WTC11 (cell line): ENCODE results near the gene TDRD9. TPM values are rescaled to one million over a fixed set of nuclear protein-coding genes. Genes with fewer than 3 reads are reported as not detected.

ENCODE experiments used
- ATAC-seq: fragments of 200-7000 bp; cut with Tn5 transposase; 2 replicates; pipeline ENCODE4 v1.10.0; 2021; ENCODE audit warnings: mild to moderate bottlenecking, moderate library complexity
- CTCF ChIA-PET: fragments of 300-600 bp; sonication (Branson Sonifier 250); formaldehyde crosslinking; loops from one replicate; lab custom pipeline; 2021; ENCODE audit warnings: antibody characterized with exemption; lab: Charles Lee
- POLR2A ChIA-PET: fragments of 350-600 bp; sonication (Branson Sonifier 250); formaldehyde crosslinking; loops from one replicate; lab custom pipeline; 2021; ENCODE audit warnings: antibody characterized with exemption; lab: Charles Lee
- DNase-seq: peaks from one replicate; pipeline ENCODE4 v3.0.0; 2021; ENCODE audit warnings: low spot score
- H3K27ac Mint-ChIP-seq: 2 replicates; pipeline ENCODE4 v1.8.0; 2021; ENCODE audit warnings: mixed read lengths
- H3K27me3 Mint-ChIP-seq: 2 replicates; pipeline ENCODE4 v1.8.0; 2021; ENCODE audit warnings: low read depth, mild to moderate bottlenecking, moderate library complexity, mixed read lengths
- H3K36me3 Mint-ChIP-seq: 2 replicates; pipeline ENCODE4 v1.8.0; 2021; ENCODE audit warnings: mixed read lengths
- H3K4me1 Mint-ChIP-seq: 2 replicates; pipeline ENCODE4 v1.8.0; 2022; ENCODE audit warnings: mixed read lengths
- H3K4me3 Mint-ChIP-seq: 2 replicates; pipeline ENCODE4 v1.8.0; 2021; ENCODE audit warnings: mild to moderate bottlenecking, moderate library complexity, mixed read lengths
- H3K9me3 Mint-ChIP-seq: 2 replicates; pipeline ENCODE4 v1.8.0; 2021; ENCODE audit warnings: mixed read lengths
- ARID4B ChIP-seq: sonication (generic); formaldehyde crosslinking; IDR thresholded peaks from 2 replicates; pipeline ENCODE4 v1.8.0; 2023; ENCODE audit warnings: missing genetic modification reagents, mild to moderate bottlenecking, borderline replicate concordance
- ATF6 ChIP-seq: sonication (generic); formaldehyde crosslinking; IDR thresholded peaks from 2 replicates; pipeline ENCODE4 v1.8.1; 2023; ENCODE audit warnings: mild to moderate bottlenecking, missing genetic modification reagents
- EMX1 ChIP-seq: fragments of 250-450 bp; sonication (Bioruptor Pico); IDR thresholded peaks from 2 replicates; pipeline ENCODE4 v1.8.0; 2021; ENCODE audit warnings: mild to moderate bottlenecking
- KAT7 ChIP-seq: sonication (generic); formaldehyde crosslinking; IDR thresholded peaks from 2 replicates; pipeline ENCODE4 v1.8.1; 2023; ENCODE audit warnings: missing genetic modification reagents, mild to moderate bottlenecking, borderline replicate concordance
- MAX ChIP-seq: sonication (generic); formaldehyde crosslinking; IDR thresholded peaks from 2 replicates; pipeline ENCODE4 v1.8.0; 2022; ENCODE audit warnings: mild to moderate bottlenecking, missing genetic modification reagents
- MYBL2 ChIP-seq: sonication (generic); formaldehyde crosslinking; IDR thresholded peaks from 2 replicates; pipeline ENCODE4 v1.8.1; 2023; ENCODE audit warnings: mild to moderate bottlenecking, moderate library complexity, missing genetic modification reagents
- NFE2L1 ChIP-seq: sonication (generic); formaldehyde crosslinking; IDR thresholded peaks from 2 replicates; pipeline ENCODE4 v1.8.1; 2023; ENCODE audit warnings: missing genetic modification reagents
- TP53 ChIP-seq: sonication (generic); formaldehyde crosslinking; IDR thresholded peaks from 2 replicates; pipeline ENCODE4 v1.8.1; 2023; ENCODE audit warnings: mild to moderate bottlenecking, missing genetic modification reagents
- USF2 ChIP-seq: sonication (generic); formaldehyde crosslinking; IDR thresholded peaks from 2 replicates; pipeline ENCODE4 v1.8.1; 2023; ENCODE audit warnings: mild to moderate bottlenecking, missing genetic modification reagents, moderate library complexity
- ZBTB21 ChIP-seq: sonication (generic); formaldehyde crosslinking; IDR thresholded peaks from 2 replicates; pipeline ENCODE4 v1.8.1; 2023; ENCODE audit warnings: mild to moderate bottlenecking, missing genetic modification reagents, borderline replicate concordance
- ZNF219 ChIP-seq: sonication (generic); formaldehyde crosslinking; IDR thresholded peaks from 2 replicates; pipeline ENCODE4 v1.8.0; 2023; ENCODE audit warnings: missing genetic modification reagents, mild to moderate bottlenecking, borderline replicate concordance
- ZNF263 ChIP-seq: sonication (generic); formaldehyde crosslinking; IDR thresholded peaks from 2 replicates; pipeline ENCODE4 v1.8.1; 2022; ENCODE audit warnings: low read depth, mild to moderate bottlenecking, moderate library complexity, missing genetic modification reagents
- ZNF416 ChIP-seq: fragments of 250-450 bp; sonication (Bioruptor Pico); IDR thresholded peaks from 2 replicates; pipeline ENCODE4 v1.9.0; 2021; ENCODE audit warnings: mild to moderate bottlenecking, inconsistent platforms
- total RNA-seq: library from RNA; stranded (reverse); gene quantifications from 3 replicates; pipeline ENCODE4 v1.2.3, GENCODE V29; 2021
- TF ChIP-seq, protein P1 (sequence below): fragments of 200-600 bp; IDR thresholded peaks from 2 replicates; pipeline ENCODE4 v1.8.0; 2022; ENCODE audit warnings: antibody characterized with exemption
- TF ChIP-seq, protein P2 (sequence below): sonication (generic); formaldehyde crosslinking; IDR thresholded peaks from 2 replicates; pipeline ENCODE4 v1.8.0; 2022; ENCODE audit warnings: mild to moderate bottlenecking, missing genetic modification reagents
- TF ChIP-seq, protein P3 (sequence below): fragments of 250-450 bp; sonication (Bioruptor Pico); IDR thresholded peaks from 2 replicates; pipeline ENCODE4 v1.9.0; 2021; ENCODE audit warnings: mild to moderate bottlenecking
- TF ChIP-seq, protein P4 (sequence below): sonication (generic); formaldehyde crosslinking; IDR thresholded peaks from 2 replicates; pipeline ENCODE4 v1.8.0; 2022; ENCODE audit warnings: missing genetic modification reagents

The TDRD9 gene
- total RNA-seq, 1 experiment from 2014 or later = 0.17 TPM

DNA sequence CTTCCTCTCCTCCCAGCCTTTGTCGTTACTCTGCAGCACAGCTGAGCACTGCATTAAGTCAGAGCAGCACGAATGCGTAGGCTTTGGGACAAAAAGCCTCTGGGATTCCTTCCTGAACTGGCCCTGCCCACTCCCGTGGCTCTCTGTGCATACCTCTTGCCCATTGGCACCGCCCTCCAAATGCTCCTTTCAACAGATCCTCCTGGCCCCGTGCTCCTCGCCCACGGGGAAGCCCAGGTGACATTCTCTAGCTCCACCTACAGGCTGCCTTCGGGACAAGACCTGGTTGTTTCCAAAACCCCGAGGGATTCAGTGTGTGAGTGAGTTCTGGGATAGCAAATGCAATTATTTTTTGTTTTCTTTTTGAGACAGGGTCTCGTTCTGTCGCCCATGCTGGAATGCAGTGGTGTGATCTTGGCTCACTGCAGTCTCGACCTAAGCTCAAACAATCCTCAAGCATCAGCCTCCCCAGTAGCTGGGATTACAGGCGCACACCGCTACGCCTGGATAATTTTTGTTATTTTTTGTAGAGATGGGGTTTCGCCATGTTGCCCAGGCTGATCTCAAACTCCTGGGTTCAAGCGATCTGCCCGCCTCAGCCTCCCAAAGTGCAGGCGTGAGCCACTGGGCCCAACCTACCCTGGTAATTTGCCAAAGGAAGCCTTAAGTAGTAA lies 17.9 kb upstream of the TDRD9 start:
- TF ChIP-seq EMX1 (CRISPR knock-in tag) (no peak), USF2 (CRISPR knock-in tag) (no peak; the same call in 1 of the 2 replicates), ZNF219 (CRISPR knock-in tag) (no peak), ZBTB21 (CRISPR knock-in tag) (peak; percentile 33; the same call in 1 of the 2 replicates), ZNF263 (CRISPR knock-in tag) (peak; percentile 70; the same call in 1 of the 2 replicates), MAX (0 out of 2 replicates have a peak, but pooled peaks have one; percentile 32), ZNF416 (no peak), MYBL2 (CRISPR knock-in tag) (no peak), ARID4B (CRISPR knock-in tag) (no peak), TP53 (no peak), NFE2L1 (CRISPR knock-in tag) (no peak), KAT7 (no peak), ATF6 (CRISPR knock-in tag) (no peak)
- TF ChIP-seq, protein P1, sequence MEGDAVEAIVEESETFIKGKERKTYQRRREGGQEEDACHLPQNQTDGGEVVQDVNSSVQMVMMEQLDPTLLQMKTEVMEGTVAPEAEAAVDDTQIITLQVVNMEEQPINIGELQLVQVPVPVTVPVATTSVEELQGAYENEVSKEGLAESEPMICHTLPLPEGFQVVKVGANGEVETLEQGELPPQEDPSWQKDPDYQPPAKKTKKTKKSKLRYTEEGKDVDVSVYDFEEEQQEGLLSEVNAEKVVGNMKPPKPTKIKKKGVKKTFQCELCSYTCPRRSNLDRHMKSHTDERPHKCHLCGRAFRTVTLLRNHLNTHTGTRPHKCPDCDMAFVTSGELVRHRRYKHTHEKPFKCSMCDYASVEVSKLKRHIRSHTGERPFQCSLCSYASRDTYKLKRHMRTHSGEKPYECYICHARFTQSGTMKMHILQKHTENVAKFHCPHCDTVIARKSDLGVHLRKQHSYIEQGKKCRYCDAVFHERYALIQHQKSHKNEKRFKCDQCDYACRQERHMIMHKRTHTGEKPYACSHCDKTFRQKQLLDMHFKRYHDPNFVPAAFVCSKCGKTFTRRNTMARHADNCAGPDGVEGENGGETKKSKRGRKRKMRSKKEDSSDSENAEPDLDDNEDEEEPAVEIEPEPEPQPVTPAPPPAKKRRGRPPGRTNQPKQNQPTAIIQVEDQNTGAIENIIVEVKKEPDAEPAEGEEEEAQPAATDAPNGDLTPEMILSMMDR = peak; percentile 44
- TF ChIP-seq, protein P2, sequence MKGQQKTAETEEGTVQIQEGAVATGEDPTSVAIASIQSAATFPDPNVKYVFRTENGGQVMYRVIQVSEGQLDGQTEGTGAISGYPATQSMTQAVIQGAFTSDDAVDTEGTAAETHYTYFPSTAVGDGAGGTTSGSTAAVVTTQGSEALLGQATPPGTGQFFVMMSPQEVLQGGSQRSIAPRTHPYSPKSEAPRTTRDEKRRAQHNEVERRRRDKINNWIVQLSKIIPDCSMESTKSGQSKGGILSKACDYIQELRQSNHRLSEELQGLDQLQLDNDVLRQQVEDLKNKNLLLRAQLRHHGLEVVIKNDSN (CRISPR knock-in tag) = peak; percentile 31; the same call in 1 of the 2 replicates
- TF ChIP-seq, protein P3, sequence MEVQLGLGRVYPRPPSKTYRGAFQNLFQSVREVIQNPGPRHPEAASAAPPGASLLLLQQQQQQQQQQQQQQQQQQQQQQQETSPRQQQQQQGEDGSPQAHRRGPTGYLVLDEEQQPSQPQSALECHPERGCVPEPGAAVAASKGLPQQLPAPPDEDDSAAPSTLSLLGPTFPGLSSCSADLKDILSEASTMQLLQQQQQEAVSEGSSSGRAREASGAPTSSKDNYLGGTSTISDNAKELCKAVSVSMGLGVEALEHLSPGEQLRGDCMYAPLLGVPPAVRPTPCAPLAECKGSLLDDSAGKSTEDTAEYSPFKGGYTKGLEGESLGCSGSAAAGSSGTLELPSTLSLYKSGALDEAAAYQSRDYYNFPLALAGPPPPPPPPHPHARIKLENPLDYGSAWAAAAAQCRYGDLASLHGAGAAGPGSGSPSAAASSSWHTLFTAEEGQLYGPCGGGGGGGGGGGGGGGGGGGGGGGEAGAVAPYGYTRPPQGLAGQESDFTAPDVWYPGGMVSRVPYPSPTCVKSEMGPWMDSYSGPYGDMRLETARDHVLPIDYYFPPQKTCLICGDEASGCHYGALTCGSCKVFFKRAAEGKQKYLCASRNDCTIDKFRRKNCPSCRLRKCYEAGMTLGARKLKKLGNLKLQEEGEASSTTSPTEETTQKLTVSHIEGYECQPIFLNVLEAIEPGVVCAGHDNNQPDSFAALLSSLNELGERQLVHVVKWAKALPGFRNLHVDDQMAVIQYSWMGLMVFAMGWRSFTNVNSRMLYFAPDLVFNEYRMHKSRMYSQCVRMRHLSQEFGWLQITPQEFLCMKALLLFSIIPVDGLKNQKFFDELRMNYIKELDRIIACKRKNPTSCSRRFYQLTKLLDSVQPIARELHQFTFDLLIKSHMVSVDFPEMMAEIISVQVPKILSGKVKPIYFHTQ (CRISPR knock-in tag) = no peak
- TF ChIP-seq, protein P4, sequence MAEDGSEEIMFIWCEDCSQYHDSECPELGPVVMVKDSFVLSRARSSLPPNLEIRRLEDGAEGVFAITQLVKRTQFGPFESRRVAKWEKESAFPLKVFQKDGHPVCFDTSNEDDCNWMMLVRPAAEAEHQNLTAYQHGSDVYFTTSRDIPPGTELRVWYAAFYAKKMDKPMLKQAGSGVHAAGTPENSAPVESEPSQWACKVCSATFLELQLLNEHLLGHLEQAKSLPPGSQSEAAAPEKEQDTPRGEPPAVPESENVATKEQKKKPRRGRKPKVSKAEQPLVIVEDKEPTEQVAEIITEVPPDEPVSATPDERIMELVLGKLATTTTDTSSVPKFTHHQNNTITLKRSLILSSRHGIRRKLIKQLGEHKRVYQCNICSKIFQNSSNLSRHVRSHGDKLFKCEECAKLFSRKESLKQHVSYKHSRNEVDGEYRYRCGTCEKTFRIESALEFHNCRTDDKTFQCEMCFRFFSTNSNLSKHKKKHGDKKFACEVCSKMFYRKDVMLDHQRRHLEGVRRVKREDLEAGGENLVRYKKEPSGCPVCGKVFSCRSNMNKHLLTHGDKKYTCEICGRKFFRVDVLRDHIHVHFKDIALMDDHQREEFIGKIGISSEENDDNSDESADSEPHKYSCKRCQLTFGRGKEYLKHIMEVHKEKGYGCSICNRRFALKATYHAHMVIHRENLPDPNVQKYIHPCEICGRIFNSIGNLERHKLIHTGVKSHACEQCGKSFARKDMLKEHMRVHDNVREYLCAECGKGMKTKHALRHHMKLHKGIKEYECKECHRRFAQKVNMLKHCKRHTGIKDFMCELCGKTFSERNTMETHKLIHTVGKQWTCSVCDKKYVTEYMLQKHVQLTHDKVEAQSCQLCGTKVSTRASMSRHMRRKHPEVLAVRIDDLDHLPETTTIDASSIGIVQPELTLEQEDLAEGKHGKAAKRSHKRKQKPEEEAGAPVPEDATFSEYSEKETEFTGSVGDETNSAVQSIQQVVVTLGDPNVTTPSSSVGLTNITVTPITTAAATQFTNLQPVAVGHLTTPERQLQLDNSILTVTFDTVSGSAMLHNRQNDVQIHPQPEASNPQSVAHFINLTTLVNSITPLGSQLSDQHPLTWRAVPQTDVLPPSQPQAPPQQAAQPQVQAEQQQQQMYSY (CRISPR knock-in tag) = no peak
- peaks cover 23% of the 10 kb centered on the region for H3K36me3 Mint-ChIP-seq
- no peaks in the 10 kb centered on the region for H3K9me3 Mint-ChIP-seq
- DNase-seq (peak; percentile 88), ATAC-seq (peak; percentile 96)
- CTCF ChIA-PET = interaction anchor here (0.6 to 2.5 kb wide), 38 partner anchors 8 to 392 kb away, joined by 3 to 71 read pairs (median 4); partner anchors contain the start of gene ASPG
- peak overlapping the region; percentile 53 for H3K4me3 Mint-ChIP-seq
- peaks cover 14% of the 10 kb centered on the region for H3K4me1 Mint-ChIP-seq
- H3K27ac Mint-ChIP-seq = peak overlapping the region; percentile 5
- H3K27me3 Mint-ChIP-seq = no peaks in the 10 kb centered on the region
- POLR2A ChIA-PET = interaction anchor here (0.6 kb wide), 1 partner anchor 103 kb away, joined by 3 read pairs; no protein-coding TSS in a partner anchor
